RPMI7951 (cell line): Measurements from ENCODE around the gene SIGLEC10. TPM values are rescaled to one million over a fixed set of nuclear protein-coding genes. Genes with fewer than 3 reads are reported as not detected.
A peak's percentile ranks its signal among the peaks of the same experiment; 100 is the strongest.

Source experiments
- DNase-seq: peaks from one replicate; pipeline ENCODE4 v3.0.0-alpha.2; 2012; ENCODE audit warnings: low read depth
- total RNA-seq: library from RNA; depleted of rRNA; stranded (reverse); fragments of >200 nt; shearing (Covaris generic); gene quantifications from 2 replicates; pipeline ENCODE4 v1.2.3, GENCODE V29; 2014; rRNA removed

Gene SIGLEC10
- total RNA-seq, 1 experiment from 2014 or later: not detected

GRCh38 chr19:51366389-51367254 is 50.8 kb downstream of the SIGLEC10 start:
- peak; percentile 99 for DNase-seq

GRCh38 chr19:51365965-51366388 is 51.5 kb downstream of the SIGLEC10 start, which contains the start of gene ETFB:
Gene ETFB (minus strand): TSS chr19:51366388. CDS start chr19:51366326, 62 bp downstream.
- DNase-seq: no peak

- peak; percentile 70 for DNase-seq
These were observed 52.1 kb downstream of the SIGLEC10 start for GRCh38 chr19:51365211-51365964.

- peak; percentile 83 for DNase-seq
These were observed 53.0 kb downstream of the SIGLEC10 start for GRCh38 chr19:51364200-51365106.

GRCh38 chr19:51361239-51361638 is 56.2 kb downstream of the SIGLEC10 start:
- no peak for DNase-seq

Other genes with a start within 250 kb of the SIGLEC10 start
- gene CD33, start 192.6 kb downstream of the SIGLEC10 start, total RNA-seq: 2.1 and 2.4 TPM in 2 replicates
- gene SIGLECL1, start 166.6 kb downstream of the SIGLEC10 start, total RNA-seq: not detected in 2 replicates
- not detected in 2 replicates for gene IGLON5, start 106.0 kb downstream of the SIGLEC10 start, total RNA-seq
- 1.3 and 1.7 TPM in 2 replicates for gene VSIG10L, start 75.5 kb downstream of the SIGLEC10 start, total RNA-seq
- gene ETFB, start 51.3 kb downstream of the SIGLEC10 start, total RNA-seq: 158 and 206 TPM in 2 replicates
- gene CLDND2, start 48.6 kb downstream of the SIGLEC10 start, total RNA-seq: 1.2 TPM in 1 of 2 replicates, not detected in the other
- not detected in 2 replicates for gene NKG7, start 45.0 kb downstream of the SIGLEC10 start, total RNA-seq
- not detected in 2 replicates for gene LIM2, start 29.7 kb downstream of the SIGLEC10 start, total RNA-seq
- not detected in 2 replicates for gene C19orf84, start 27.1 kb downstream of the SIGLEC10 start, total RNA-seq
- gene SIGLEC8, start 40.8 kb upstream of the SIGLEC10 start, total RNA-seq: not detected in 2 replicates
- not detected in 2 replicates for gene CEACAM18, start 60.9 kb upstream of the SIGLEC10 start, total RNA-seq
- gene SIGLEC12, start 84.2 kb upstream of the SIGLEC10 start, total RNA-seq: not detected in 2 replicates
- gene SIGLEC6, start 114.0 kb upstream of the SIGLEC10 start, total RNA-seq: not detected in 2 replicates
- gene ZNF175, start 153.6 kb upstream of the SIGLEC10 start, total RNA-seq: 11.3 and 11.8 TPM in 2 replicates
- not detected in 2 replicates for gene SIGLEC5, start 212.8 kb upstream of the SIGLEC10 start, total RNA-seq
- gene SIGLEC14, start 229.2 kb upstream of the SIGLEC10 start, total RNA-seq: not detected in 2 replicates